GM19468 (cell line): Measurements from ENCODE around the gene ZBTB8OS.

Experiments
- ATAC-seq: cut with Tn5 transposase; IDR thresholded peaks from one replicate; pipeline ENCODE4 v1.9.1; 2021; ENCODE audit warnings: mild to moderate bottlenecking, moderate library complexity, moderate number of reproducible peaks; ENCODE audit not compliant: unreplicated experiment; ENCODE audit errors: extremely low read depth

ZBTB8OS gene

GRCh38 chr1:32613472-32613871, 36.9 kb downstream of the ZBTB8OS start:
- no peak for ATAC-seq

GRCh38 chr1:32612189-32612881, 38.0 kb downstream of the ZBTB8OS start:
- ATAC-seq = no peak

GRCh38 chr1:32611859-32612188, 38.5 kb downstream of the ZBTB8OS start:
- no peak for ATAC-seq

- no peak for ATAC-seq
Measured at GRCh38 chr1:32609180-32609579, 41.2 kb downstream of the ZBTB8OS start.

- ATAC-seq = no peak
Measured at GRCh38 chr1:32606565-32607371, 43.6 kb downstream of the ZBTB8OS start.

- ATAC-seq = no peak
Measured at GRCh38 chr1:32605711-32606424, 44.5 kb downstream of the ZBTB8OS start.

GRCh38 chr1:32600034-32600433, 50.3 kb downstream of the ZBTB8OS start:
- no peak for ATAC-seq

- no peak for ATAC-seq
Measured at GRCh38 chr1:32592943-32593342, 57.4 kb downstream of the ZBTB8OS start.

- no peak for ATAC-seq
Measured at GRCh38 chr1:32580348-32581017, 69.9 kb downstream of the ZBTB8OS start.
